GM18520 (cell line): ENCODE results near the gene GUCD1.
"Not testable (repeated sequence)": the region's sequence is repeated elsewhere in the genome, so short reads cannot be mapped to it uniquely, and the experiment has no call there.

ENCODE experiments used
- ATAC-seq: cut with Tn5 transposase; IDR thresholded peaks from one replicate; pipeline ENCODE4 v1.9.1; 2021; ENCODE audit not compliant: unreplicated experiment

The GUCD1 gene

DNA sequence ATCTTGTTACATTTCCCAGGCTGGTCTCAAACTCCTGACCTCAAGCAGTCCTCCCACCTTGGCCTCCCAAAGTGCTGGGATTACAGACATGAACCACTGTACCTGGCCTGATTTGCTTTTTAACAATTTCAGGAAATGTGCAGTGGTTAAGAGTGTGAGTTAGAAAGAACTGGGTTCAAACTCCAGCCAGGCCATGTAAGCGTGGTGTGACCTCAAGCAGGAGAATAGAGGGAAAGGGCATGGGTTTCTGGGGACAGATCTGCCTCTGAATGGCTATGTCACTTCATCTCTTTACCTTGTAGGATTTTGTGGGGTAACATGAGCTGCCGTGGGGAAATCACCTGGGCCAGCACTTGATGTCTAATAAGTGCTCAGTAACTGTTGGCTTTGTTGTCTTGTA is 10.1 kb upstream of the GUCD1 start:
- ATAC-seq: no peak

DNA sequence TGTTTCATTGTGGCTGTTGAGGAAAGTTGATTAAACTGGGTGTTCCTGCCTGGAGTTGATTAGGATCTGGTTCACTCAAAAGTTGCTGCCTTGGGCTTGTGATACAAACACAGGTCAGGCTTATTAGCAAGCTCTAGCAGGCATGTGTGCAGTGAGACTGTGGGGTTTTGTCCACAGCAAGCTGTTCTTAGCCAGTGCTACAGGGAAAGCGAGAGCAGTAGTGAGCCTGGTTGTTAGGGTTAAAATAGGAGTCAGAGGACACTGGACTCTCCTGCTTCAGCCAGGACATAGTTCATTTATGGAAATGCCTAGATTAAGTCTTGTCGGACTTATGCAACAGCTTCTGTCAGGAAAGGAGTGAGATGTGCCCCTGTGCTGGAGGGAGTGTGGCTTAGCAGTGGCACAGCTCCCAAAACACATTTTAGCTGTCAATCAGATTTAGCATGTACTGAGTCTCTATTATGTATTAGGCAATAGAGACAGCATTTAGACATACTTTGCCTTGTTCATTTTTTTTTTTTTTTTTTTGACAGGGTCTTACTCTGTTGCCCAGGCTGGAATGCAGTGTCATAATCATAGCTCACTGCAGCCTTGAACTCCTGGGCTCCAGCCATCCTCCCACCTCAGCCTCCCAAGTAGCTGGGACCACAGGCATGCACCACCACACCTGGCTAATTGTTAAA is 9.6 kb upstream of the GUCD1 start:
- ATAC-seq: no peak

DNA sequence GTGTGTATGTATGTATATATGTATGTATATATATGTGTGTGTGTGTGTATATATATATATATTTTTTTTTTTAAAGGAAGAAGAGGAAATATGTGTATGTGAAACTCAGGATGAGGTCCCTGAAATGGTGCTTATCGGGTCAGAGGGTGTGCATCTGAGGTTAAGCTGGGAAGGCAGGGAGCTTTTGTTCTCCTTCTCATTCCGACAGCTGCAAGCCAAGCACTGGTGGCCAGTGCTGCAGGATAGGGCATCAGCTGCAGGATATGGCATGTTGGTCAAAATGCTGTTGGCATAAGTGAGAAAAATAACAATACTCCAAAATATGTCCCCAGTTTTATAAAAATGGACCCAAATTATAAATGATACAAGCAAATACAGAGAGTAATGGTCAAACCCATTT is 8.3 kb upstream of the GUCD1 start:
- no peak for ATAC-seq

DNA sequence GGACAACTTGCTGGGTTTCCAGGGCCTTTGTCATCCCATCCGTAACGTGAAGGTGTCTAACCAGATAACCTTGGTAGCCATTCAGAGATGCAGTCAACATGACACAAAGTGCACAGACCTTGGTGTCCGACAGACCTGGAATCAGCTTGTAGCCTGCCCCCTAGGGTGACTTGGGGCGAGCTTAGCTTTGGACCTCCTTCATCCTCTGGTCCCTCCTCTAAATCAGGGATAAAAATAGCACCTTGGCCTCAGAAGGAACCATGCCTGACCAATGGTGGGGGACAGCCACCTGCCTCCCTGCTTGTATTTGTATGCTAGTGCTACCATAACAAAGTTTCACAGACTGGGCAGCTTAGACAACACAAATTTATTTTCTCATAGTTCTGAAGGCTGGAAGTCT is 4.5 kb upstream of the GUCD1 start:
- no peak for ATAC-seq

DNA sequence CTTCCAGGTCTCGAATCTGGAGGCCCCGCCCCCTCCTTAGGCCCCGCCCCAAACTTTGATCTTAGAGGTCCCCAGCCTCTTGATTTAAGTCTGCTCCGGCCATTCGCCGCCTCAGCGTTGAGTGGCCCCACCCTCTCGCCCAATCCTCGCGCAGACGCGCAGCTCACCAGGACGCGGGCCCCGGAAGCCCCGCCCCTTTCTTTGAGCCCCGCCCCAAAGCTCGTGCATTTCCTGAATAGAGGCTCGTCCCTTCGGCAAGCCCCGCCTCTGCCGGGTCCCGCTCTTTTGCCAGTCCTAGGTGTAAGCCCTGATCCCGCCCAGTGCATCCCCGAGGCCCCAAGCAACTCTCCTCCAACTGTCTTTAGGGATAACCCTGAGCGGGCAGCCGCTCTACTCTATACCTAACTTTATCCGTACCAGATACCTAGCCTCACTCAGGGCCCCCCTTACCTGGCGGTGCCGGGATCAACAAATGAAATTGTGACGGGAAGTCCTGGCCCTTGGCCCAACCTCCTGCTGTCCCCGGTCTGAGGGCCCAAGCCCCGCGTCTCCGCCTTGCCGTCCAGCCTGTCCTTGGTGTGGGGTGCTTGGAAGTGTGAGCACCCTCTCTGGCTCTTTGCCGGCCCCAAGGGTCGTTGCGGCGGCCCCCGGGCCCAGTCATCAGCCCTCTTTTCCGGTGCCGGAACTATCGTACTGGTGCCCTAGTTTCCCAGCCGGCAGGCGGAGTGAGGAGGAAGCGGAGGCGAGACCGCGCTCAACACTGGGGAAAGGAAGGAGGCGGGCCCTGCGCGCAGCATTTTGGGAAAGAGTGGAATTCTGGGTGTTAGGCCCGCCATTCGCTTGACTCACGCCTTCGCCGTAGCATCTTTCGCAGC is 464 bp upstream of the GUCD1 start, which contains the start of gene SNRPD3:
SNRPD3 (plus strand) TSS at position 835 of the 875 bp plus-strand sequence. CDS start 1,676 bp downstream, outside the sequence.
- peak; percentile 64 for ATAC-seq

DNA sequence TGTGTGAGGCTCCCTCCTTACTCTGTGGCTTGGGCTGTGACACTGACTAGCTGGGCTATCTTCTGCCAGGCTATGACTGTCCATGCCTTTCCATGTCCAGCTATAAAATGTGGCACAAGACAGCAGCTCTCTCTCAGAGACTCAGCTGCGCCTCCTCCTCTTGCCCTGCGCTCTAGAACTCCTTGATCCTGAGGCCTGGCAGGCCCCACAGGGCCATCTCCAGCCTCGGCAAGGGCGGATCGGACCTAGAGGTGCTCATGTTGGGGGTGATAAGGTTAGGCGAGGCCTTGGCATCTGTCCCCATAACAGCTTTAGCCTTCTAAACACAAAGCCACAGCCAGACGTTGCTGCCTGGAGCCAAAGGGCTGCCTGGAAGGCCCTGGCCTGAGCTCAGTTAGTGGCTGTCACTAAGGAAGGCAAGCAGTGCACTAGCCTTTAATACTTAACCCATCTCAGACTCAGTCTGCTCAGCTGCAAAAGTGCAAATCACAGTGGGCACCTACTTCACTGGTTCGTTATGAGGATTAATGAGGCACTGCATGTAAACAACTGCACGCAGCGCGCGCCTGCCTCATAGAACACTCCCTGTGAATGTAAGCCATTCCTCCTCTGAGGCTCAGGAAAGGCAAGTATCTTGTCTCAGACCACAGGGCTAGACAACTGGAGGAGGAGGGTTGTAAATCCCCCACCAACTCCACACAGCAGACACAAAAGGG is 1.2 kb downstream of the GUCD1 start:
- ATAC-seq: no peak

DNA sequence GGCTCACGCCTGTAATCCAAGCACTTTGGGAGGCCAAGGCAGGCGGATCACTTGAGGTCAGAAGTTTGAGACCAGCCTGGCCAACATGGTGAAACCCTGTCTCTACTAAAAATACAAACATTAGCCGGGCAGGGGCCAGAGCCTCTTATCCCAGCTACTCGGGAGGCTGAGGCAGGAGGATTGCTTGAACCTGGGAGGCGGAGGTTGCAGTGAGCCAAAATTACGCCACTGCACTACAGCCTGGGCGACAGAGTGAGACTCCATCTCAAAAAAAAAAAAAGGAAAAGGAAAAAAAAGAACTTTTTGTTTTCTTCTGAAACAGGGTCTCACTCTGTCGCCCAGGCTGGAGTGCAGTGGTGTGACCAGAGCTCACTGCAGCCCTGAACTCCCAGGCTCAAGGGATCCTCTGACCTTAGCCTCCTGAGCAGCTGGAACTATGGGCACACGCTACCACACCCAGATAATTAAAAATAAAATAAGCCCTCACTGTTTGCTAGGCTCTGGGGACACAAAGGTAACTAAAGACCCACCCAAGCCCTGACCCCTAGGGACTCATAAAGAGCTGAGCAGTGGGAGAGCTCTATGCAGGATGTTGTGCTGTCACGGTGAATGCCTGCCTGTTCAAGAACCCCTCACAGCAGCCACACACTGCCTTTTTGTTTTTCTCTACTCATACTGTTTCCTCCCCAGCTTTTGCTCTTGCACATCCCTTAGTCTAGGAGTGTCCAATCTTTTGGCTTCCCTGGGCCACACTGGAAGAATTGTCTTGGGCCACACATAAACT is 2.2 kb downstream of the GUCD1 start:
- not testable (repeated sequence) for ATAC-seq

DNA sequence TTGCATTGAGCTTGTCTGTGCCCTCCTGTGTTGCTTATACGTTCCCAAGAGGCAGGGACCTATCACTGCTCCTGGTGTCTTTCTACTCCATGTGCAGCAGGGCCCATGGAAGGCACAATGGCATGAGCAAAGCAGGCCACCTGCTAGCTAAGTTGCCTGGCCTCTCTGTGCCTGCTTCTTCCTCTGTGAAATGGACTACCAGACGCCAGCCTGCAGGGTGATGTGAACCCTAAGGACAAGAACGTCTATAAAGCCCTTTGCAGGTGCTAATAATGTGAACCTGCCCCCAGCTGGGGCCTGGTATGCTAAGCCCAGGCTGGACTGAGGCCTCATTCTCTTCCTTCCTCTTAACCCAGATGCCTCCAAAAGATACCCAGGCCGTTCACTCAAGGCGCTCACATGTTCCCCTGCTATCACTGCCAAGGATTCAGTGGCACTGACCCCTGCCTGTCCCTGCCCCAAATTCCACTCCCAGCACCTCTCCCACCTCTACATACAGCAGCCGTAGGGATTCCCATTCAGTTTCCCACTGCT is 4.0 kb downstream of the GUCD1 start:
- no peak for ATAC-seq

DNA sequence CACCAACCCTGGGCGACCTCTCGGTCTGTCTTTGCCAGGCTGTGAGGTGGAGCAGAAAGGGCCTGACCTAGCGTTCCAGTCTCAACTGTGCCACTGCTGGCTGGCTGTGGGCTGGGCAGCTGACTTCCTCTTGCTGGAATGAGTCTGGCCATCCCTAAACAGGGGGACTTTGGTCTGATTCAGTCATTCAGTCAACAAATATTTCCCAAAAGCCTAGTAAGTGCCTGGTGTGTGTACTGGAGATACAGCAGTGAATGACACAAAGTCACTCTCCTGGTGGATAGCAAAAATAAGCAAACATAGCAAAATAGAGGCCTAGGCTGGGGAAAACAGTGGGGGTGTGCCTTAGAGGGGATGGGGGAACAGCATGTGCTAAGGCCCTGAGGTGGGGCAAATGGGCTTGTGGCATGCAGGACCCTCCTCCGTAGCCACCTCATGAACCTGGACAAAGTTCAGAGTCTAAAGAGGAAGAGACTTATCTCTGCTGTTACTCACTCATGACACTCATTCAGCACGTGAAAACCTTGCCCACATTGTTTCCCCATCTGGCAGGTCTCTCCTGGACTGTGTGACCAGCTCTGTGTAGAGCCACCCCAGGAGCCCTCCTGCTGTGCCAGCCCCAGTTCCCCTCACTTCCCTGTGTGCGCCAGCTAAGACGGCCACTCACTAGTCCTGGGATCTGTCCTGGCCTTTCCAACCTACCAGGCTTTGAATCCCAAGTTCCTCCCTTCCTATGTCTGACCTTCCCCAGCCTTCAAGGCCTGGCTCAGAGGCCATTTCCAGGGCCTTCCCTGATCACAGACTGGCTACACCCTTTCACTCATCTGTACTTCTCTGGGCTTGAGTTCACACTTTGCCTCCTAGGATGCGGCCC is 4.7 kb downstream of the GUCD1 start:
- no peak for ATAC-seq

DNA sequence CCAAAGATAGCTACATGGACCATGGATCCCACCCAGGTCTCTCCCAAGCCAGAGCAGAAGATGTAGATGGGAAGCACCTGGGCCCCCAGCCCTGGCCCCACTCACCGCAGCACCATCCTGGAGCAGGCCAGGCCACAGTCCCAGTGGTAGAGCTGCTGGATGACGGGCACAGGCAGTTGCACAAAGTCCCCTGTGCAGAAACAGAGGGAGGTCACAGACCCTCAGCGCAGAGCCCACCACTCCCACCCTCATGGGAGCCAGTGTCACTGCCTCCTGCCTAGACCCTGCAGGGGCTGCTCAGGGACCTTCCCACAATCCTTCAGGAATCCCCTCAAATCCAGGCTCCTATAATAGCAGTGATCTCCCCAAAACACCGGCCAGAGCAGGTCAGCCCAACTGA is 6.1 kb downstream of the GUCD1 start:
- no peak for ATAC-seq

DNA sequence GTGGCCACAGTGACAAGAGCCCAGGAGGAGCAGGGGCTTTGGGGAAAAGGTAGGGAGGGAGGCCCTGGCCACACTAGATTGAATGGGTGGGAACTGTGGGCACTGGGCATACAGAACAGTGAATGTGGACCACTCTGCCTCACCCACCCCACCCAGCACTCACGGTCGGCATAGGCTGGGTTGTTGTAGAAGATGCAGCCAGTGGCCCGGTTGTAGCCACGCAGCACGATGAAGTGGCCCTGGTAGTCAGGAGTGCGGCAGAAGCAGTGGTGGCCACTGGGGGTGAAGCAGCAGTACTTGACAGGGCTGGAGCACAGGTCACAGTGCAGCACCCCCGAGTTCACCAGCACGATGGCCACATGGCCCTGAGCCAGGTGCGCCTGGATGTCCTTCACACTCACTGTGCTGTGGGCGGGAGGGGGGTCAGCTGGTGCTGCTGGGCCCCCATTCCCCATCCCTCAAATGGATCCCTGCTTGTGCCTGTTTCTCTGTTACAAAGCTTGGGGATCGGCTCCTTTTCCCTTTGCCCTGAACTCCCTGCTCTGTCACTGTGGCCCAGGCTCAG is 11.2 kb downstream of the GUCD1 start:
- no peak for ATAC-seq

DNA sequence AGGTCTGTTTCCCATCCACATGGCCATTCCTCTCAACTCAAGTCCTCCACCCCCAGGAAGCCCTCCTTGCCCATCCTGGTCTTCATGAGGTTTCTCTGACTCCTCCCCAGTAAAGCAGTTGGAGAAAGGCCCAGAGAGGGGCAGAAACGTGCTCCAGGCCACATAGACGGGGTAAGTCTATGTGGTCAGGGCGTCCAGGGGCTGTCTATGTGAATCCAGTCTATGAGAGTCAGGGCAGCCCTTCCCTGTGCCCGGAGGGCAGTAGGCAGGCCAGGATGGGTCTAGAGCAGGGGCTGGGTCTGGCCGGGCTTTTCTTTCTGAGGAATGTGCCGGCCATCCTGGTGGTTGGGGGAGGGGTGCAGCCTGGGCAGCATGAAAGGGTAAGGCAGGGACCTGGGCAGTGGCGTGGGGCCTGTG is 11.7 kb downstream of the GUCD1 start:
- ATAC-seq: no peak

DNA sequence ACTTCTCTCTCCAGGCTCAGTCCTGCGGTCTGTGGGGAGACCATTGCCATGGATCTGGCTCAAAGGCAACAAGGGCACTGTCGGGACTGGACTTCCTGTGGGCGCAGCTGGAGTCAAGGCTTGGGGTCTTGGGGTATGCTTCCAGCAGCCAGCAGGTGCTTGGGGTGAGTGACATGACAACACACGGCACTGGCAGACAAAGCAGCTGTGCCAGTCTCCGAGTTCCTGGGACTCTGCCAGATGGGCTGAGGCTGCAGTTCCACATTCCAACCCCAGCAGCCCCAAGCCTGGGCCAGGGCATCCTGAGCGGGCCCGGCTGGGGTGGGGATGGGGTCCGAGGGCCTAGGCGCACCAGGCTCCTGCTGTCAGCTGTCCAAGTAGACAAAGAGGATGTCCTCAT is 12.3 kb downstream of the GUCD1 start:
- ATAC-seq: no peak

DNA sequence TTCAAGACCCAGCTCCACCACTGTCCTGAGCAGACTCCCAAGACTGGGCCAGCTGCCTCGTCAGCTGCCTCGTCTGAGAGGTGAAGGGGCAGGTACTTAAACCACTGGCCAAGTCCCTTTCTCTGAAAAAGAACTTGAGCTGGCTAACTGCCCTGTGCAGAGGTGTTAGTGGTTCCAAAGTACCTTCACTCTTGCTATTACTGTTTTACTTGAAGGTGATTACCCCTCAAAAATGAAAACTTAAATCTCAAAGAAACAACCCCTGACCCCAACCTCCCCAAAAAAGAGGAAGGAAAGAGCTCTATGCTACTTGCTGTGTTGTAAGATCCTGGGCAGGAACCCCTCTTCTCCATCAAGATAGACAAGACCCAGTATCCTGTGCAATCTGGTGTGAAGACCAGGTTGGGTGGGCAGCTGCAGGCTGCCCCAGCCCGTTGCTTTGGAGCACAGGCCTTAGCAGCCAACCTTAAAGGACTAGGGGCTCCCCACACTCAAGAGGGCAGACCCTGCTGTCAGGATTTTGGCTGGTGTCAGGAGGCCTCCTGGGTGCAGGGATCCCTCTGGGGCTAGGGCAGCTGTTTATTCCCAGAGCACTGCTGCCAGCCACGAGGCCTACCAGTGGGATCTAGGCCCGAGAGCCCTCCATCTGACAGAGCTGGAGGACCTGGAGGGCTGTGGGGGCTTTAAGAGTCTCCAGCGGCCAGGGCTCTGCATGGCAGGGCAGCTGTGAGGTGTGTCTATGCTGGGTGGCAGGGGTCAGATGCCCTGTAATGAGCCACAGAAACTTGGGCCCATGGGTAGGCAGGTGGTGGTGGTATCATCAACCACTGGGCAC is 13.0 kb downstream of the GUCD1 start:
- no peak for ATAC-seq

DNA sequence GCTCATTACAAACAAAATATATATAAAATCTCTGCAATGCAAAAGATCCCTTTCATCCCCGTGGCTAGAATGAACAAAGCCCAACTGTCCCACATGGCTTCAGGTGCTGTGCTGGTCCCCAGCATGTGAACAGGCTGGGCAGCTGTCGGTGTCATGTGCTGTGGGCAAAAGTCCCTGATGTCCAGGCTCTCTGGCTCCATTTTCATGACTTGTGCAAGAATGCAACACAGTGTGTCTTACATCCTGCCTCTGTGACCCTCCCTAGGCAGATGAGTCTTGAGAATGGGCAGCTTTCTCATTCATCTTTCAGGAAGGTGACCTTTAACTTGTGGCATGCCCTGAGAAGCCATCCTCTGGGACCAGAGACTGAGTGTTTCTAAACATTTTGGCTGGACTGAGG is 14.5 kb downstream of the GUCD1 start:
- no peak for ATAC-seq

DNA sequence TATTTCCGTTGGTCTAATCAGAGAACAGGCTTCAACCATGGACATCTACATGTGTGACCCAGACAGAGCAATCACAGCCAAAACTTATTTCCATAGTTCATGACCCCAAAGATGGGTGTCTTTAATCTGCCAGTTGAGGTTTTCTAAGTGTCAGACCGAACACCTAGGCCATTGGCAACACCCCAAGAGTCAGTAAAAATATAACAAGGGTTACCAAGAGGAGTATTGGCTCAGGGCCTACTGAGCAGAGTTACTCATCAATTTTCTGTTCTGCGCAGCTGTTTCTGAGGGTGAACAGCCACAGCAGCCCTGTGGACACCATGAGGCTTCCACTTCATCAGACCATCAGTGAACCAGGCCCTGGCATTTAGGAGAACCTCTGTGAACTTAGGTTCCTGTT is 18.8 kb downstream of the GUCD1 start:
- no peak for ATAC-seq

DNA sequence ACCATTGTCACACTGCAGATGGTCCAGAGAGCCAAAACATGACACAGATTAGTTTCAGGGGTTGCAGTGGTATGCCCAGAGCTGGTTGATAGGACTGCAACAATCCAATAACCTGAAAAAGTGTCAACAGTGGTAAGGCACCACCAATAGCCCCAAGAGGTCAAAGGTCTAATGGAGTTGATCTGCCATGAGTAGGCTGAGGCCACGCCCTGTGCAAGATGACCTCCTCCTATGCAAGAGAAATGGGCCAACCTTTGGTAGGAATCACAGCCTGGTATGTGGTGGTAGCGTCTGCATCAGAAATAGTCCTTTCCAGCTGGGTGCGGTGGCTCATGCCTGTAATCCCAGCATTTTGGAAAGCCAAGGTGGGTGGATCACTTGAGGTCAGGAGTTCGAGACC is 19.6 kb downstream of the GUCD1 start:
- no peak for ATAC-seq

DNA sequence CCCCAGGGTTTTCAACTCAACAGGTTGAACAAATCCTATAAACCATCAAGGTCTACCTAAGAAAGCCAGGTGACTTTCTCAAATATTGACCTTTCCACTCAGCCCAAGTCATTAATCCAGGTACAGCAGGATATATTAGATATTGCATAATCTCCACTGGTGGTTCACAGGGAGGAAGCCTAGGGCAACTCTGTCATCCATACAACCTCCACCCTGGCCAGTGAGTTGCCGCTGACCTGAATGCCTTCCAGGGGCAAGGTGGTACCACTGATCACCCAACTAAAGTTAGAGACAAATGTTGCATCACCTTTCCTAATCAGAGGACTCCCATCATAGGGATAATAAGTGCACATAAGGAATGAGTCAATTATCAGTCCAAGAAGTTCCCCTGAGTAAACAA is 22.9 kb downstream of the GUCD1 start:
- no peak for ATAC-seq
